ENCODE measurements around the gene MIEF1. TPM values are rescaled to one million over a fixed set of nuclear protein-coding genes. Genes with fewer than 3 reads are reported as not detected.

MIEF1 gene
- total RNA-seq, 4 donors from 2014 or later: 19.7 to 21.7 (median 20.9) TPM

GRCh38 chr22:39528080-39528661 lies 26.1 kb downstream of the MIEF1 start:
- H3K4me1 ChIP-seq: peaks cover 68 to 90% (median 89%) of the 10 kb centered on the region in 4 donors
- intact Hi-C loops (cut with DNase I): loop anchor here (2.0 to 10.0 kb wide), 4 partner anchors 33 to 353 kb away; partner anchors contain the start of gene SYNGR1
- peaks cover 7 to 58% (median 46%) of the 10 kb centered on the region in 4 donors for H3K36me3 ChIP-seq
- peak overlapping the region; percentile 65 to 99 (median 82) for H3K27ac ChIP-seq (replicated peaks in 1 of 4)
- no peak for TF ChIP-seq POLR2A (IDR thresholded peaks at IDR 0.05; ENCODE audit: low read depth)
- no peak for TF ChIP-seq CTCF (IDR thresholded peaks at IDR 0.05)
- TF ChIP-seq EP300 (IDR thresholded peaks at IDR 0.05): no peak
- TF ChIP-seq POLR2AphosphoS5 (IDR thresholded peaks at IDR 0.05): no peak
- H3K4me3 ChIP-seq: peak overlapping the region in 2 of 4 donors; percentile 36 to 42
- 58% methylated on average over 10 of the region's 12 CpGs for WGBS
- no peaks in the 10 kb centered on the region for H3K27me3 ChIP-seq
- no peak for DNase-seq (ENCODE audit: extremely low spot score)
- H3K9me3 ChIP-seq: no peaks in the 10 kb centered on the region

GRCh38 chr22:39528681-39529486 lies 26.8 kb downstream of the MIEF1 start:
- H3K27ac ChIP-seq (replicated peaks in 1 of 4): peak overlapping the region; percentile 65 to 99 (median 82)
- 34% methylated on average over 17 of the region's 32 CpGs for WGBS
- H3K4me1 ChIP-seq: peaks cover 61 to 85% (median 82%) of the 10 kb centered on the region in 4 donors
- peak; percentile 97 to 99 (median 98) for TF ChIP-seq CTCF (IDR thresholded peaks at IDR 0.05)
- no peak for TF ChIP-seq EP300 (IDR thresholded peaks at IDR 0.05)
- peak; percentile 62 to 92 for TF ChIP-seq POLR2AphosphoS5 (IDR thresholded peaks at IDR 0.05)
- TF ChIP-seq POLR2A (IDR thresholded peaks at IDR 0.05; ENCODE audit: low read depth): peak; percentile 76
- peak; percentile 97 for DNase-seq (ENCODE audit: extremely low spot score)
- no peaks in the 10 kb centered on the region for H3K27me3 ChIP-seq
- no peaks in the 10 kb centered on the region for H3K9me3 ChIP-seq
- H3K4me3 ChIP-seq: peak overlapping the region; percentile 15 to 42 (median 32)
- H3K36me3 ChIP-seq: peaks cover 7 to 51% (median 40%) of the 10 kb centered on the region in 4 donors
- intact Hi-C loops (cut with DNase I): loop anchor here (2.0 to 10.0 kb wide), 4 partner anchors 34 to 354 kb away; partner anchors contain the start of gene SYNGR1

DNA sequence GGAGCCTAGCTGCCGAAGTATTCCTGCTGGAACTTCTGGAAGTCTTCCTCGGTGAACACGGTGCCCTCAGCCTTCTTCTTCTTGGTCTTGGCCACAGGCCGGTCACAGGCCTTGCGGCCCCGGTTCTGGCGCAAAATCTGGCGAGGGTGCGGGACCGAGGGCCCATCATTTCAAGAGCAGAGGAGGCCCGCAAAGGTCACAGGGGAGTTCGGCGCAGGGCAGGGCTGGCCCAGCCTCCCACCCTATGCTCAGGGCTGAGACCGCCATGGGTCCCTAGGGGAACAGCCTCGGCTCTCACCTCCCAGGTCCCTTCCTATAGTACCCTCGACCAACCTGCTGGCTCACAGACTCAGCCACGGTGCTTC lies 27.4 kb downstream of the MIEF1 start:
- intact Hi-C loops (cut with DNase I): loop anchor here (2.0 to 10.0 kb wide), 4 partner anchors 35 to 355 kb away; partner anchors contain the start of gene SYNGR1
- peaks cover 55 to 83% (median 79%) of the 10 kb centered on the region in 4 donors for H3K4me1 ChIP-seq
- H3K36me3 ChIP-seq: peaks cover 1 to 45% (median 35%) of the 10 kb centered on the region in 4 donors
- no peaks in the 10 kb centered on the region for H3K27me3 ChIP-seq
- H3K27ac ChIP-seq (replicated peaks in 1 of 4): peak overlapping the region; percentile 25 to 99 (median 82)
- H3K4me3 ChIP-seq: peak overlapping the region; percentile 15 to 42 (median 32)
- no peak for TF ChIP-seq POLR2A (IDR thresholded peaks at IDR 0.05; ENCODE audit: low read depth)
- peak in 1 of 3 experiments; percentile 11 for TF ChIP-seq CTCF (IDR thresholded peaks at IDR 0.05)
- TF ChIP-seq EP300 (IDR thresholded peaks at IDR 0.05): no peak
- no peak for TF ChIP-seq POLR2AphosphoS5 (IDR thresholded peaks at IDR 0.05)
- no peak for DNase-seq (ENCODE audit: extremely low spot score)
- 66% methylated on average over 17 of the region's 17 CpGs for WGBS
- no peaks in the 10 kb centered on the region for H3K9me3 ChIP-seq

- H3K27ac ChIP-seq (replicated peaks in 1 of 4): peak overlapping the region in 2 of 4 donors; percentile 25 to 99
- intact Hi-C loops (cut with DNase I): loop anchor here (5.0 kb wide), 1 partner anchor 817 kb away; the partner anchor contains the start of gene ADSL
- peaks cover 55 to 83% (median 79%) of the 10 kb centered on the region in 4 donors for H3K4me1 ChIP-seq
Observed at GRCh38 chr22:39530116-39530515, 28.0 kb downstream of the MIEF1 start.

More at GRCh38 chr22:39530116-39530515, 28.0 kb downstream of the MIEF1 start:
- DNase-seq (ENCODE audit: extremely low spot score): no peak
- Histone ChIP-seq H3K36me3 (peaks cover 0 to 39% (median 29%) of the 10 kb centered on the region in 4 donors), H3K9me3 (no peaks in the 10 kb centered on the region), H3K27me3 (no peaks in the 10 kb centered on the region), H3K4me3 (no peak overlapping the region)
- TF ChIP-seq POLR2A (IDR thresholded peaks at IDR 0.05; ENCODE audit: low read depth) (no peak), POLR2AphosphoS5 (IDR thresholded peaks at IDR 0.05) (no peak)
- 73% methylated on average over 6 of the region's 6 CpGs for WGBS

All from esophagus muscularis mucosa (tissue), 4 donors.